HEK293T (cell line): ENCODE data around the gene PLAA.

Source experiments
- ELF4 ChIP-seq: fragments of 450-650 bp; IDR thresholded peaks from 2 replicates; pipeline ENCODE4 v1.6.1; 2017; ENCODE audit warnings: antibody characterized with exemption
- FOXA1 ChIP-seq: fragments of 450-650 bp; IDR thresholded peaks from 2 replicates; pipeline ENCODE4 v1.6.1; 2016; ENCODE audit warnings: mild to moderate bottlenecking
- FOXM1 ChIP-seq: fragments of 450-650 bp; IDR thresholded peaks from 2 replicates; pipeline ENCODE4 v1.6.1; 2017; ENCODE audit warnings: mild to moderate bottlenecking, borderline replicate concordance
- NFRKB ChIP-seq: fragments of 450-650 bp; IDR thresholded peaks from 2 replicates; pipeline ENCODE4 v1.6.1; 2016; ENCODE audit warnings: mild to moderate bottlenecking, moderate library complexity
- PKNOX1 ChIP-seq: fragments of 450-650 bp; IDR thresholded peaks from 2 replicates; pipeline ENCODE4 v1.6.1; 2016
- SP1 ChIP-seq: fragments of 450-650 bp; IDR thresholded peaks from 2 replicates; pipeline ENCODE4 v1.6.1; 2017
- TARDBP ChIP-seq: fragments of 450-650 bp; IDR thresholded peaks from 2 replicates; pipeline ENCODE4 v1.6.1; 2016
- ZNF384 ChIP-seq: fragments of 450-650 bp; IDR thresholded peaks from 2 replicates; pipeline ENCODE4 v1.6.1; 2016

GRCh38 chr9:26882154-26882553, 64.9 kb downstream of the PLAA start:
- TF ChIP-seq FOXA1 (no peak), SP1 (no peak), FOXM1 (no peak), ELF4 (no peak), ZNF384 (no peak), PKNOX1 (no peak), TARDBP (no peak), NFRKB (no peak)
